NCI-H1694 (cell line): Measurements from ENCODE around the gene MR1.

Experiments
- DNase-seq: peaks from one replicate; lab custom pipeline; 2025; lab: John Stamatoyannopoulos, UW

Gene MR1

DNA sequence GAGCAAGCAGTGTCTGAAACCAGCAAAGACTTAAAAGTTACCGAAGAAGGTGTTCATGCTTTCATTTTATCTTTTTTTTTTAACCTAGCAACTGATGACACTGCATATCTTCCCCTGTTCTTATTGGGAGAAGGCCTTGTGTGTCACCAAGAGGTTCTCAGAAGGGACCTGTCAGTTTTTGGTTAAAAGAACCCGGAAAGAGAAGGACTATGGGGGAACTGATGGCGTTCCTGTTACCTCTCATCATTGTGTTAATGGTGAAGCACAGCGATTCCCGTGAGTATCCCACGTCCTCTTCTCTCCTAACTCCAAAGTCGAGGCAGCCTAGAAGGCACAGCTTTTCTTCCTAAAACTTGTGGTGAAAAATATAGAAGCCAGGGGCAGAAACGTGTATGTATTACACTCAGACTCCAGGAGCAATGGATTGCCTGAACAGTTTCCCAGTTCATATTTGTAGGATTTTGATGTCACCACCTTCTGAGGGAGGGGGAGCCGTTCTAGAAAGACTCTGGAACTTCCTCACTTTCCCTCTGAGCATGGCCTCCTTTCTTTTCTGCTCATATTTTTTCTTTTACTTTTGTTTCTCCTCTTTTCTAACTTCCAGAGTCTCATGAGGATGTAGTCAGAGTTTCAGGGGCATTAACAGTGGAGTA, at the start of gene MR1:
Gene MR1 (plus strand): TSS at position 185 of the 653 bp plus-strand sequence. CDS start 25 bp downstream, at position 210.
- DNase-seq, result peak; percentile 37

DNA sequence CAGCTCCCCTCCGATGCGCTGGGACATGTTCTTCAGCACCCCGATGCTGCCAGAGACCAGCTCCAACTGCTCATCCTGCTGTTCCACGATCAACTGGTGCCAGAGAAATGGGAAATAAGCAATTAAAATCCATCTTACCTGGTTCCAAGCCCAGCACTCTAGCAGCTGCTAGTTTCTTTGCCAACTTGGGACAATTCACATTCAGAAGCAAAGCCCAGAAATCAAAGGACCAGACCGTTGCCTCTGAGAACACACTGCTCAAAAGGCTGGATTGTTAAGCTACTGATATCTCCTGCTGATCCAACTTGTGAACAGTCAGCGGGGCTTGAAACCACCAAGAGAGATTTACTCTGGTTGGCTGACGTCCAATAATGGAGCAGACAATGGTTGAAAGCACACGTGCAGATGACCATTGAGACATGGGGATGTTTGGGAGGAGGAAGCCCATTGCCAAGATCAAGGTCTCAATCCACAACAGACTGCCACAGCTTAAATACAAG, 45.5 kb upstream of the MR1 start:
- DNase-seq, result peak; percentile 72

GRCh38 chr1:180994262-180994661, 39.5 kb upstream of the MR1 start:
- no peak for DNase-seq

GRCh38 chr1:180997843-180998504, 35.8 kb upstream of the MR1 start:
- no peak for DNase-seq

DNA sequence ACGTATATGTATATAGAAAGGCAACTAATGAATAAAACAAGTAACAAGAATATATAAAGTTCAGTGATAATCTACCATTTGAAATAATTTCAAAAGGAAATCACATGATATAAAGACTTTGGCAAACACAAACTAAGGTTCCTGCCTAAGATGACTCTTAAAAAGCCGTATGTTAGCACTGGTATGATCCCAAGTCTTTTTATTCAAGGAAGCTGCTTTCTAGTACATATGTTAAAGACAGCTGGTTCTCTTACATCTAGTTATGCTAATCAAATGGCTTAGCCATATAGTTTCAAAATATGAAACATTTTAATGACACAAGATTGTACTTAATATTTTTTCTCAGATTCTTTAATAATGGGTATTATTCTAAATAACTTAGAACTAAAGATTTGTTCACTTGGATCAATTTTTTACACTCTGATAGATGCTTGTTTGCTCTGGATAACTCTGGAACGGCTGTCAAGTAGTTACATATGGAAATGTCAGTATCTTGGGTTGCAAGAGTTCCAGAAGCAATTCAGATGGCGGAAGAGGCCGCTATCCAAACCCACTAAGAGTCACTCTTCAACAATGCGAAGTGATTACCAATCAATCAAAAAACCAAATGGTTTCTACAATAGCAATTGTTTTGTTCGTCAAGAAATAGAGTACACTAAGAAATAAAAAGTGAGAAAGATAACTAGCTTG, 32.5 kb upstream of the MR1 start:
- DNase-seq, result no peak

- no peak for DNase-seq
Measured at GRCh38 chr1:181002582-181003172, 31.1 kb upstream of the MR1 start.

- DNase-seq, result no peak
Measured at GRCh38 chr1:181010789-181011188, 23.0 kb upstream of the MR1 start.

GRCh38 chr1:181011301-181012202, 22.2 kb upstream of the MR1 start:
- DNase-seq, result no peak

GRCh38 chr1:181012203-181012745, 21.5 kb upstream of the MR1 start:
- no peak for DNase-seq

DNA sequence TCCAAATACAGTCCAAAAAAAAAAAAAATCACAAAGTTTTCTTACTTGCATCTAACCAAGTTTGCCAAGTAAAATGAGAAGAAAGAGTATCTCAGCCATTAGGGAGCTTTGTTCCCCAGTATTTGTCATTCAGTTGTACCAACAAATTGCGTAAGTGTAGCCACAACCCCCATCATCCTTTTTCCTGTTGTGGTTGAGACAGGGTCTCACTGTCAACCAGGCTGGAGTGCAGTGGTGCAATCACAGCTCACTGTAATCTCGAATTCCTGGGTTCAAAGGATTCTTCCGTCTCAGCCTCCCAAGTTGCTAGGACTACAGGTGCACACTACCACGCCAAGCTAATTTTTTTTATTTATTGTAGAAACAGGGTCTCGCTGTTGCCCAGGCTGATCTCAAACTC, 20.6 kb upstream of the MR1 start:
- DNase-seq, result no peak

DNA sequence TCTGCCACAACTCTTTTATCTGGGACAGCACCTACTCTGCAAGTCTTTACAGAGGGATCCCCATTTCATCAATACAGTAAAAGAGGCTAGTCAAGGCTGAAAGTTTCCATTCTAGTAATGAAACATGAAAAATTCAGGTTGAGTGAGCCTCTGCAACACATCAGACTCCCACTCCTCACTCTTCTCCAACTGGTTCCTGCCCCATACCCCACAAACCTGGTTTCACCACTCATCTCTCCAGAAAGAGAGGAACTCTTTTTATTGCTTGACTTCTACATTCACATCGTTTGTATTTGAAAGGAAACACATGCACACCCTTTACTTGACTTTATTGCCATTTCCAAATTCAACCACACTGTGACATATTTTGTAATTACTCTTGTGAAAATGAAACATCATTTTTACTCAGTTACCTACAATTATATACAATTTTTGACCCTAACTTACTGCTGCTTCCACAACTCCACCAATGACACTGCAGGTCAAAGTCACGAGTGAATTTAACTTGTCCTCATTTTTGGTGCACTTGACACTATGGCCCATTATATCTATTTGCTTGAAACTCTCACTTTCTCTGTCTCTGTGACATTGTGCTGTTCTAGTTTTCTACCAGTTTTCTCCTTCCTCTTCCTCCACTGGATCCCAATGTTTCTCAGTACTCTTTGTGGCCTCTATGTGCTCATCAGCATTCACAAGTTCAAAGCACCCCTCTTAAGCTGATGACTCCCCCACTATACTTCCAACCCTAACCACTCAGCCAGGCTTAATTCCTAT, 19.1 kb upstream of the MR1 start:
- DNase-seq, result no peak

- no peak for DNase-seq
Measured at GRCh38 chr1:181015251-181015615, 18.6 kb upstream of the MR1 start.

- no peak for DNase-seq
Measured at GRCh38 chr1:181016563-181016962, 17.2 kb upstream of the MR1 start.

DNA sequence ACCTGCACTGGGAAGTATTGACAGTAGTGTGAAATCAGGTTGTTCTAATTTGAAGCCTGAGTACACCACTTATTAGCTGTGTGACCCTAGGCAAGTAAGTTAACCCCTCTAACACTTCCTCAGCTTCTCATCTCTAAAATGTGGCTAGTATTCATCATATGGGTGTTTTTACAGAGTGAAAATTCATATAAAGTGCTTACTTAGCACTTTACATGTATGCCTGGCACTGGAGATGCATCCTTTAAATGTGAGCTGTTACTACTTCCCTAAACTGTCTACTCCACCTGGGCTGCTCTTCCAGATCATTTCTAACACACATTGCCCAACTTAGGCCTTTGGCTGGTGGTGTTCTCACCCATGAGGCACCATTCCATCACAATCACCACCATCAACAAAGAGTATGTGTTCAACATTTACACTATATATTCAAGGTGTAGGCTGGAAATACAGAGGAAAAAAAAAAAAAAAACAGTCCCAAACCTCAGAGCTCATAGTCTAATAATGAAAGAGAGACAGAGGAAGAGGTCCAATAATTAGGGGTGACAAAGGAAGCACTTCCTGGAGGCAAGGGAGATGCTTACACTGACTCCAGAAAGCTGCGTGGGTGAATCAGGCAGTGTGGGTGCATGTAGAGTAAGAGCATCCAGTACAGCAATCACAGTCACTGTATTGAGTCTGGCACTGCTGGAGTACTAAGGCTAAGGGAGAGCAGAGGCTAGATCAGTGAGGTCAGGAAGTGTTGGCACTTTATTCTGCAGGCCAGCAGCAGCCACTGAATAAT, 14.7 kb upstream of the MR1 start:
- DNase-seq, result no peak

GRCh38 chr1:181021159-181021558, 12.6 kb upstream of the MR1 start:
- no peak for DNase-seq

GRCh38 chr1:181021811-181022434, 11.9 kb upstream of the MR1 start:
- DNase-seq, result no peak

- no peak for DNase-seq
Measured at GRCh38 chr1:181023265-181024057, 10.3 kb upstream of the MR1 start.

DNA sequence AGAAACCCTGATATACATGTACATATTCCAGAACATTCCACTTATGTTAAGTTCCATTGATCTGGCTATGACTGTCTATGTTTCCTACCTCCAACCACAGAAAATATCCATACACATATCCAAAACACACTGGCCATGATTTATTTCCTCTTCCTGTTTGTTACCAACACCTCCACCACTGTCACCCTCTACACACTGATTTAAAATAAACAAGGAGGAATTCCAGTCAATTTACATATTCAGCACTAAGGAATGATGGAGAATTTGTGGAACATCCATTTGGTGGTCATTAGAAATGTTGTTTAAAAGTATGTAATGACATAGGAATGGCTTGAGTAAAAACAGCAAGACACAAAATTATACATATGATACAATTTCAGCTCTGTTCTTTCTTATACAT, 5.6 kb upstream of the MR1 start:
- no peak for DNase-seq

DNA sequence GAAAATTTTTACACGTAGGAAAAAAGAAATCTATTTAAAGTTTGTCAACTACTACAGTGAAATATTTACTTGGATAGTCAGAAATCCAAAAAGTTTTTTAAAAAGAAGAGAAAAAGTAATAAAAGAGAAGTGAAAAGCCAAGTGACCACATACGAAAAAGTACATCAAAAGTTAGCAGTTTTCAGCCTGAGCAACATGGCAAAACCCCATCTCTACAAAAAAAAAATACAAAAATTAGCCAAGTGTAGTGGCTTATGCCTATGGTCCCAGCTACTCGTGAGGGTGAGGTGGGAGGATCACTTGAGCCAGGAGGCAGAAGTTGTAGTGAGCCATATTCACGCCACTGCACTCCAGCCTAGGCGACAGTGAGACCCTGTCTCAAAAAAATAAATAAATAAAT, 5.2 kb upstream of the MR1 start:
- DNase-seq, result no peak
